Activated CD8-positive, alpha-beta memory T cell treated with anti-CD3 and anti-CD28 coated beads, Interleukin-2, amount 50 U/mL, for 1 hour (primary cell): Measurements from ENCODE around the gene STAG1.

ENCODE experiments used
- DNase-seq: peaks from one replicate; pipeline ENCODE4 v3.0.0-alpha.2; 2020; ENCODE audit errors: extremely low read depth

Gene STAG1

DNA sequence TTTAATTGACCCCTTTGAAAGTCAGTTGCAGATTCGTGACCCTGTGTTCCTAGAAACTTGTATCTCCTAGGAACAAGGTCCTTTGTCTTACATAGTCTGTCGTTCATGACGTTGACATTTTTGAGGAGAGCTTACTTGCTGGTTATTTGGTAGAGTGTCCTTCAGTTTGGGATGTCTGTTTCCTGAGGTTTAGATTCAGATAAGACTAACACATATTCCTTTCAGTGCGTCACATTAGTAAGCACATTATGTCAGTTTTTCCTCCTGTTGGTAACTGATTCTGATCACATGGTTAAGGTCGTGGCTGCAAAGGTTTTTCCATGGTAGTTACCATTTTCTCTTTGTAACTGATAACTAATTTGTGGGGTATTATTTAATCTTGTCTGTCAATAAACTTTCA is 421.3 kb downstream of the STAG1 start:
- no peak for DNase-seq

GRCh38 chr3:136329593-136329992 is 422.6 kb downstream of the STAG1 start:
- no peak for DNase-seq

DNA sequence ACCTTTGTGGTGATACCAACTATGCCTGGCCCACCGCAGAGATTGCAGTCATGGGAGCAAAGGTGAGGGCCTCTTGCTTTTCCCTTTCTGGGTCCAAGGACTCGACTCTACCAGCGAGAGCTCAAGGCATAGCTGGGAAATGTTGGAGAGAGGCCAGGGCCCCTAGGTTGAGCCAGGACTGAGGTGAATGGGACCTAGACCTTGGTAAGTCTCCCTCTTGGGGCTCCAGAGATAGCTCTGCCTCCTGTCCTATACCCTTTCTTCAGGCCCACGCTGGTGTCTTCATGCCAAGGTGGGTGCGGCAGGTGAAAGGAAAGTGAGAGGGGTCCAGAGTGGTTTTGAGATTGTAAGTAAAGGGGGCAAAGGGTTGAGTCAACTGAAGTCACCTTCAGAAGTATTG is 424.5 kb downstream of the STAG1 start:
- DNase-seq: no peak

DNA sequence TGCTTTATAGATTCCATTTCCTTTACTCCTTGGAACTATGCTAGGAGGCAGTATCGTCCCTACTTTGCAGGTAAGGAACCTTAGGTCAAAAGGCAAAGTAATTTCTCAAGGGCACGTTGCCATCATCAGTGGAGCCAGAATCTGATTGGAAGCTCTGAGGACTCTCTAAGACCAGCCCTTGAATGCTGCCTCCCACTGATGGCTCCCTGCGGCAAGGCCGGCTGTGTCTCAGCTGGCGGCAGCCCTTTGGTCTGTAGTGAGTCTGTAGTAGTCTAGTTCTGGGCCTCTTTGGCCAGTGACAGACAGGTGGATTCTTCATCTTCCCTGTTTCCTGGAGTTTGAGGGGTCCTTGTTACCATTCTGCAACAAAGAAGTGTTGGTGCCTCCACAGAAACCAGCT is 425.9 kb downstream of the STAG1 start:
- DNase-seq: no peak

- DNase-seq: no peak
These were observed 440.2 kb downstream of the STAG1 start for GRCh38 chr3:136311968-136312367.

GRCh38 chr3:136311261-136311660 is 440.9 kb downstream of the STAG1 start:
- DNase-seq: no peak

GRCh38 chr3:136305879-136306278 is 446.3 kb downstream of the STAG1 start:
- DNase-seq: no peak

DNA sequence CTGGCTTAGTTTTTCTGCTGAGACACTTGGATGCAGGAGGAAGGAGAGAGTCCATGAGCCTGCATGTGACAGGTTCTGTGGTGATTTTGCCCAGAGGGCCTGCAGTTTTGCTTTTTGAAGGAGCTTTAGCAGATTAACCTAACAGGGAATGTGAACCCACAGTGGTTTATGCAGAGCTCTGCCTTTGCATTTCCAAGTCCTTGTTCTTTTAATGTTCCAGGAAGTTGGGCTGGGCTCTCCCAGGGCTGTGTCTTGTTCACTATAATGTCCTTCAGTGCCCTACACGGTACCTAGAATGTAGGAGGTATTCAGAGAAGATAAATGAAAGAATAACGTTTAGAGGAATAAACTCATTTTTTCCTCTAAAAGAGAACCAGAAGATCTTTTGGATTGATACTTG is 451.7 kb downstream of the STAG1 start:
- DNase-seq: no peak

GRCh38 chr3:136297826-136298225 is 454.4 kb downstream of the STAG1 start:
- DNase-seq: no peak

DNA sequence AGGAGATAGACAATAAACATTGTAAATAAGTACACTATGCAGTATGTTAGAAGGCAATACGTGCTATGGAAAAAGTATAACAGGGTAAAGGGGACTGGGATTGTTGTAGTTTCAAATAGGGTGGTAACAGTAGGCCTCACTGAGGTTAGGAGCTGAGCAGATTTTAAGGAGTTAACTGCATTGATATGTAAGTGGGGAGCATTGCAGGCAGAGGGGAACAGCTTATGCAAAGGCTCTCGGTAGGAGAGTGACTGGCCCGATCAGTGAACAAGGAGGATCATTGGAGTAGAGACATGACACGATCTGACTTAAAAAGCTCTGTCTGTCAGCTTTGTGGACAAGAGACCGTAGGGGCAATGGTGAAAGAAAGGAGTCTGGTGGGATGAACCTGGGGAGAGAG is 455.2 kb downstream of the STAG1 start:
- DNase-seq: no peak

- DNase-seq: no peak
These were observed 458.0 kb downstream of the STAG1 start for GRCh38 chr3:136294176-136294575.

DNA sequence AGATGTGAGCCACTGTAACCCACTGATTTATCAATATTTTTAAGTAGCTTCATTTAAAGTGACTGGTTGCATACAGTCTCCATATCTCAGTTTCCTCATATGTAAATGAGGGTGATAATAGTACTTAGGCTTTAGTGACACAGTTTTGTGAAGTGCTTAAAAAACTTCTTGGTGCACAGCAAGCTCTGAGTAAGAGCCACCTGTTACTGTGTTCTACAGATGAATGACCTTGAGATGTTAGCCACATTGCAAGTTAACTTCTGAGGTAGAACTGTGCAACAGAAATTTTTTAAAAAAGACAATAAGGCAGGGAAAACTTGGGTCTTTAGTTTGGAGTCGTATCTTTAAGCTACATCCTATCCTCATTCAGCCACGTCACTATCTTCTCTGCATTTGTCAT is 458.9 kb downstream of the STAG1 start:
- DNase-seq: no peak

- no peak for DNase-seq
These were observed 459.7 kb downstream of the STAG1 start for GRCh38 chr3:136292500-136292899.

GRCh38 chr3:136291302-136291701 is 460.9 kb downstream of the STAG1 start:
- DNase-seq: no peak
